Fibroblast of lung (primary cell): Measurements from ENCODE around the gene ANKS3.

Experiments used
- CTCF ChIP-seq, 2 donors: IDR thresholded peaks in 1 of 2; conservative IDR thresholded peaks in 1 of 2; 1 replicate in 1 of 2; 2 replicates in 1 of 2; pipeline ENCODE4 v1.5.1; 2011 to 2012; ENCODE audit warnings: low read length in 2 of 2, control low read depth in 1 of 2, inconsistent platforms in 1 of 2, low read depth in 1 of 2, mild to moderate bottlenecking in 1 of 2
- EZH2 ChIP-seq: IDR thresholded peaks from 2 replicates; pipeline ENCODE4 v1.5.1; 2012; ENCODE audit warnings: low read length, control low read depth, mild to moderate bottlenecking; ENCODE audit errors: missing control alignments

- no peak for TF ChIP-seq CTCF (conservative IDR thresholded peaks at IDR 0.05 in 1 of 2, IDR thresholded peaks at IDR 0.05 in 1 of 2; ENCODE audit: low read depth in 1 of 2, low read length in 2 of 2)
- no peak for TF ChIP-seq EZH2
Measured at GRCh38 chr16:4701791-4702465, 32.1 kb downstream of the ANKS3 start.
